Hepatocyte (in vitro differentiated cells): ENCODE data around the gene QPRT. TPM values are rescaled to one million over a fixed set of nuclear protein-coding genes. Genes with fewer than 3 reads are reported as not detected.

Source experiments
- DNase-seq: peaks from one replicate; pipeline ENCODE4 v3.0.0-alpha.2; 2016; ENCODE audit warnings: low spot score
- H2AFZ ChIP-seq: fragments of 200-600 bp; sonication (generic); 2 replicates; pipeline ENCODE4 v1.6.0; 2016; ENCODE audit warnings: antibody characterized with exemption, mild to moderate bottlenecking
- H3K27ac ChIP-seq: fragments of 200-600 bp; sonication (generic); 2 replicates; pipeline ENCODE4 v1.5.1; 2016; ENCODE audit warnings: mild to moderate bottlenecking
- H3K27me3 ChIP-seq: fragments of 200-600 bp; sonication (generic); 2 replicates; pipeline ENCODE4 v1.6.1; 2016
- H3K36me3 ChIP-seq: fragments of 200-600 bp; sonication (generic); replicated peaks from 2 replicates; pipeline ENCODE4 v1.5.1; 2016; ENCODE audit warnings: low read depth; ENCODE audit not compliant: insufficient read depth
- H3K4me1 ChIP-seq: fragments of 200-600 bp; sonication (generic); 2 replicates; pipeline ENCODE4 v1.5.1; 2016; ENCODE audit warnings: mild to moderate bottlenecking, moderate library complexity; ENCODE audit not compliant: insufficient read depth
- H3K4me2 ChIP-seq: fragments of 200-600 bp; sonication (generic); 2 replicates; pipeline ENCODE4 v1.6.0; 2016
- H3K4me3 ChIP-seq: fragments of 200-600 bp; sonication (generic); 2 replicates; pipeline ENCODE4 v1.5.1; 2016; ENCODE audit warnings: mild to moderate bottlenecking
- H3K79me2 ChIP-seq: fragments of 200-600 bp; sonication (generic); 2 replicates; pipeline ENCODE4 v1.6.0; 2017; ENCODE audit warnings: mild to moderate bottlenecking
- H3K9me2 ChIP-seq: fragments of 200-600 bp; sonication (generic); replicated peaks from 2 replicates; pipeline ENCODE4 v1.6.0; 2017; ENCODE audit warnings: mild to moderate bottlenecking; ENCODE audit not compliant: insufficient read depth
- H3K9me3 ChIP-seq: fragments of 200-600 bp; sonication (generic); 2 replicates; pipeline ENCODE4 v1.5.1; 2016; ENCODE audit warnings: low read depth, mild to moderate bottlenecking
- H4K20me1 ChIP-seq: fragments of 200-600 bp; sonication (generic); 2 replicates; pipeline ENCODE4 v1.6.0; 2016; ENCODE audit warnings: mild to moderate bottlenecking; ENCODE audit not compliant: insufficient read depth, poor library complexity, severe bottlenecking
- EZH2 ChIP-seq: fragments of 200-600 bp; sonication (generic); IDR thresholded peaks from 2 replicates; pipeline ENCODE4 v1.6.1; 2016; ENCODE audit warnings: antibody characterized with exemption, mild to moderate bottlenecking, borderline replicate concordance
- EZH2phosphoT487 ChIP-seq: fragments of 200-600 bp; sonication (generic); IDR thresholded peaks from one replicate; pipeline ENCODE4 v1.6.1; 2018; ENCODE audit warnings: antibody characterized with exemption, mild to moderate bottlenecking, low read depth, moderate library complexity; ENCODE audit not compliant: unreplicated experiment, severe bottlenecking
- WGBS: methylation state at CpG from one replicate; pipeline ENCODE4 v1.1.6; 2016; ENCODE audit warnings: low lambda C conversion rate; ENCODE audit errors: missing lambda C conversion rate; 5-methylcytosine and 5-hydroxymethylcytosine counted together
- polyA plus RNA-seq: library from polyadenylated mRNA; unstranded; fragments of >200 nt; fragmentation: Nextera tagmentation; extraction: Ambion mirVana; gene quantifications from 2 replicates; pipeline ENCODE4 v1.2.1, GENCODE V29; 2016
- total RNA-seq: library from RNA; depleted of rRNA; stranded (reverse); fragments of >200 nt; gene quantifications from 2 replicates; pipeline ENCODE4 v1.2.3, GENCODE V29; 2014
- TF ChIP-seq, protein P1 (sequence below): fragments of 200-600 bp; sonication (generic); IDR thresholded peaks from 2 replicates; pipeline ENCODE4 v1.5.1; 2016; ENCODE audit warnings: antibody characterized with exemption, mild to moderate bottlenecking; ENCODE audit not compliant: poor library complexity

The QPRT gene
- total and polyA plus RNA-seq, 2 experiments from 2014 or later: 217 to 340 TPM

DNA sequence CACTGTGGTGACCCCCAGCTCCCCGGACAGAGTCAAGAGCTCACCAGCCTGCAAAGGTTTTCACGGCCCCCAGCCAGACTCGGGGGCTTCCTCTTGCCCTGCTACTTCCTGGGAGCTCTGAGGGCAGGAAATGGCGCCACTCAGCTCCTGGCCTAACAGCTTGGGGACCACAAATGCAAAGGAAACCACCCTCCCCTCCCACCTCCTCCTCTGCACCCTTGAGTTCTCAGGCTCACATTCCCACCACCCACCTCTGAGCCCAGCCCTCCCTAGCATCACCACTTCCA, 16.3 kb upstream of the QPRT start:
- no peaks in the 10 kb centered on the region for H3K36me3 ChIP-seq
- no peaks in the 10 kb centered on the region for H3K27me3 ChIP-seq
- no peak overlapping the region for H2AFZ ChIP-seq
- H3K4me1 ChIP-seq: peaks cover 12% of the 10 kb centered on the region
- H3K4me2 ChIP-seq: no peak overlapping the region
- H3K9me2 ChIP-seq: no peaks in the 10 kb centered on the region
- TF ChIP-seq, protein P1, sequence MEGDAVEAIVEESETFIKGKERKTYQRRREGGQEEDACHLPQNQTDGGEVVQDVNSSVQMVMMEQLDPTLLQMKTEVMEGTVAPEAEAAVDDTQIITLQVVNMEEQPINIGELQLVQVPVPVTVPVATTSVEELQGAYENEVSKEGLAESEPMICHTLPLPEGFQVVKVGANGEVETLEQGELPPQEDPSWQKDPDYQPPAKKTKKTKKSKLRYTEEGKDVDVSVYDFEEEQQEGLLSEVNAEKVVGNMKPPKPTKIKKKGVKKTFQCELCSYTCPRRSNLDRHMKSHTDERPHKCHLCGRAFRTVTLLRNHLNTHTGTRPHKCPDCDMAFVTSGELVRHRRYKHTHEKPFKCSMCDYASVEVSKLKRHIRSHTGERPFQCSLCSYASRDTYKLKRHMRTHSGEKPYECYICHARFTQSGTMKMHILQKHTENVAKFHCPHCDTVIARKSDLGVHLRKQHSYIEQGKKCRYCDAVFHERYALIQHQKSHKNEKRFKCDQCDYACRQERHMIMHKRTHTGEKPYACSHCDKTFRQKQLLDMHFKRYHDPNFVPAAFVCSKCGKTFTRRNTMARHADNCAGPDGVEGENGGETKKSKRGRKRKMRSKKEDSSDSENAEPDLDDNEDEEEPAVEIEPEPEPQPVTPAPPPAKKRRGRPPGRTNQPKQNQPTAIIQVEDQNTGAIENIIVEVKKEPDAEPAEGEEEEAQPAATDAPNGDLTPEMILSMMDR: no peak
- no peak for TF ChIP-seq EZH2
- TF ChIP-seq EZH2phosphoT487: no peak
- H4K20me1 ChIP-seq: no peaks in the 10 kb centered on the region
- no peak for DNase-seq
- H3K4me3 ChIP-seq: no peak overlapping the region
- no peaks in the 10 kb centered on the region for H3K79me2 ChIP-seq
- 87% methylated on average over 4 of the region's 4 CpGs for WGBS
- no peaks in the 10 kb centered on the region for H3K9me3 ChIP-seq
- H3K27ac ChIP-seq: no peak overlapping the region

DNA sequence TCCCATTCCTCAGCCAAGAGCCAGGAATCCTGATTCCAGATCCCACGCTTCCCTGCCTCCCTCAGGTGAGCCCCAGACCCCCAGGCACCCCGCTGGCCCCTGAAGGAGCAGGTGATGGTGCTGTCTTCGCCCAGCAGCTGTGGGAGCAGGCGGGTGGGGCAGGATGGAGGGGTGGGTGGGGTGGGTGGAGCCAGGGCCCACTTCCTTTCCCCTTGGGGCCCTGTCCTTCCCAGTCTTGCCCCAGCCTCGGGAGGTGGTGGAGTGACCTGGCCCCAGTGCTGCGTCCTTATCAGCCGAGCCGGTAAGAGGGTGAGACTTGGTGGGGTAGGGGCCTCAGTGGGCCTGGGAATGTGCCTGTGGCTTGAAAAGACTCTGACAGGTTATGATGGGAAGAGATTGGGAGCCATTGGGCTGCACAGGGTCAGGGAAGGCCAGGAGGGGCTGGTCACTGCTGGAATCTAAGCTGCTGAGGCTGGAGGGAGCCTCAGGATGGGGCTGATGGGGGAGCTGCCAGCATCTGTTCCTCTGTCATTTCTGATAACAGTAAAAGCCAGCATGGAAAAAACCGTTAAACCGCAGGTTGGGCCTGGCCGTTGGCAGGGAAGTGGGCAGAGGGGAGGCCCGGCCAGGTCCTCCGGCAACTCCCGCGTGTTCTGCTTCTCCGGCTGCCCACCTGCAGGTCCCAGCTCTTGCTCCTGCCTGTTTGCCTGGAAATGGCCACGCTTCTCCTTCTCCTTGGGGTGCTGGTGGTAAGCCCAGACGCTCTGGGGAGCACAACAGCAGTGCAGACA, 15.8 kb upstream of the QPRT start, which contains the start of gene SPN:
SPN (plus strand) TSS at position 232 of the 791 bp plus-strand sequence; CDS start at position 714, 482 bp downstream.
- Histone ChIP-seq H3K36me3 (no peaks in the 10 kb centered on the region), H3K27ac (no peak within 1 kb of the TSS), H4K20me1 (no peaks in the 10 kb centered on the region), H3K27me3 (no peaks in the 10 kb centered on the region), H3K4me1 (peaks cover 12% of the 10 kb centered on the region), H2AFZ (no peak within 1 kb of the TSS), H3K4me3 (no peak within 1 kb of the TSS), H3K9me3 (no peaks in the 10 kb centered on the region), H3K9me2 (no peaks in the 10 kb centered on the region), H3K4me2 (no peak within 1 kb of the TSS), H3K79me2 (no peaks in the 10 kb centered on the region)
- WGBS: 79% methylated on average over 14 of the region's 18 CpGs
- DNase-seq: no peak
- TF ChIP-seq, protein P1: no peak
- TF ChIP-seq EZH2: no peak

DNA sequence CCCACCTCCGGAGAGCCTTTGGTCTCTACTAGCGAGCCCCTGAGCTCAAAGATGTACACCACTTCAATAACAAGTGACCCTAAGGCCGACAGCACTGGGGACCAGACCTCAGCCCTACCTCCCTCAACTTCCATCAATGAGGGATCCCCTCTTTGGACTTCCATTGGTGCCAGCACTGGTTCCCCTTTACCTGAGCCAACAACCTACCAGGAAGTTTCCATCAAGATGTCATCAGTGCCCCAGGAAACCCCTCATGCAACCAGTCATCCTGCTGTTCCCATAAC, 15.2 kb upstream of the QPRT start:
- no peak overlapping the region for H3K4me2 ChIP-seq
- H3K4me1 ChIP-seq: peaks cover 12% of the 10 kb centered on the region
- TF ChIP-seq, protein P1: no peak
- no peak for TF ChIP-seq EZH2
- TF ChIP-seq EZH2phosphoT487: no peak
- no peaks in the 10 kb centered on the region for H3K79me2 ChIP-seq
- DNase-seq: no peak
- H3K9me2 ChIP-seq: no peaks in the 10 kb centered on the region
- H3K4me3 ChIP-seq: no peak overlapping the region
- no peak overlapping the region for H2AFZ ChIP-seq
- H3K27ac ChIP-seq: no peak overlapping the region
- WGBS: 95% methylated on average over 3 of the region's 3 CpGs
- H3K9me3 ChIP-seq: no peaks in the 10 kb centered on the region
- no peaks in the 10 kb centered on the region for H4K20me1 ChIP-seq
- H3K36me3 ChIP-seq: no peaks in the 10 kb centered on the region
- no peaks in the 10 kb centered on the region for H3K27me3 ChIP-seq
